Right ventricle myocardium inferior (tissue), 1 donor: ENCODE data around the gene PRTG. TPM values are rescaled to one million over a fixed set of nuclear protein-coding genes. Genes with fewer than 3 reads are reported as not detected.
"Not testable (repeated sequence)": the region's sequence is repeated elsewhere in the genome, so short reads cannot be mapped to it uniquely, and the experiment has no call there.

Experiments
- ATAC-seq: fragments of 200-7000 bp; cut with Tn5 transposase; one replicate; pipeline ENCODE4 v1.9.1; 2020; ENCODE audit warnings: mild to moderate bottlenecking, moderate library complexity
- DNase-seq: peaks from one replicate; pipeline ENCODE4 v3.0.0; 2021; ENCODE audit errors: missing footprints
- intact Hi-C: fragments of 100-400 bp; cut with DNase I; formaldehyde crosslinking; loops from one replicate; pipeline ENCODE4 v1.11.0; 2022
- total RNA-seq: library from RNA; stranded (reverse); fragmentation: NEBNext Ultra II Directional; extraction: Animal tissue kit (Norgen Biotek cat#: 25700); gene quantifications from one replicate; pipeline ENCODE4 v1.2.1, GENCODE V29; 2021
- donor health status: DM: no; HTN: yes; CAD: no; lungs with severe emphysema.

PRTG gene
- total RNA-seq, 1 donor from 2014 or later = 0.43 TPM

DNA sequence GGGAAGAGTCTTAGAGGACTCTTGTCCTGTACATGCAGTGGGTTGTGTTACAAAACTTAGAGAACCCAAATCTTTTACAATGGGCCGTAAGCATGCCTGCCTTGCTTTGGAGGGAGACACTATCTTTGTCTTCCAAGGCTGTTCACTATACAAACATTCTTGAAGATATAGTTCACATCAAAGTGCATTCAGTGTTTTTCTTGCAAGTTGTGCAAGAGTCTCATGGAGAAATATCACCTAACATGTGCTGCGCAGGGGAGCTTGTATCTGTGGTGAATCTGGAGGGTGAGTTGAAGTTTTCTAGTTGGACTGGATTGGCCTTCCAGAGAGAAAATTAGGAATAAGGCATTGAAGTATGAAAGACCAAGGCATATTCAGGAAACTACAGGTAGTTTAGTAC is 7.8 kb upstream of the PRTG start:
- intact Hi-C loops = no loop called here
- DNase-seq (no peak), ATAC-seq (no peak)

- DNase-seq (no peak), ATAC-seq (no peak)
- intact Hi-C loops = no loop called here
Measured at GRCh38 chr15:55743729-55744655, 1.0 kb upstream of the PRTG start.

- no peak for DNase-seq
- ATAC-seq = peak; percentile 57
- intact Hi-C loops = no loop called here
Measured at GRCh38 chr15:55742498-55742926, 440 bp downstream of the PRTG start.

DNA sequence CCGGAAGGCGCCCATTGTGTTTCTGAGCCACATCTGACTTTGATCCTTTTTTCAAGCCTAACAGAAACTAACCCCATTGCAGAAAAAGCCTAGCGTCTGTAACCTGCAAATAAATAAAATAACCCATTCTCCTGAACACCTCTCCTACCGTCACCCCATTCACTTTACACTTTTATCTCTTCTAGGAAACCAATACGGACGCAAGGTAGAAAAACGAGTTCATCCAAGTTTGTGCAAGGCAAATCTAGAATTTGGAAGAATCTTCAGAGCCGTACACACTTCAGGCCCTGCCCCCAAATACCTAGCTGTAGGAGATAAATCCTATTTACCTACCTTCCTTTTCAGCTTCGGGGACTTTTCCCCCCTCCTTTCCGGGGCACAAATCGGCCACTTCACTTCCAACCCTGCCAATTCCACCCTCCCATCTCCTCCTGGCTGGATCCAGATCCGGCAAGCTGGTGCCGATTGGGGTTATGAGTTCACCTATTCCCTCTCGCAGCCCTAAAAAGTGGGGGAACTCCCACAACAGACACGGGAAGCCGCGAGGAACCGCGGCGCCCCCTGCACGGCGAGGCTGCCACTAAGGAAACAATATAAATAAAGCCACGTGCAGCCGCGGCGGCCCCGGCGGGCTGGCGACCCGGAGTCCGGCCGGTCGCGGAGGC is 987 bp downstream of the PRTG start:
- DNase-seq (peak; percentile 62), ATAC-seq (no peak)
- intact Hi-C loops = no loop called here

DNA sequence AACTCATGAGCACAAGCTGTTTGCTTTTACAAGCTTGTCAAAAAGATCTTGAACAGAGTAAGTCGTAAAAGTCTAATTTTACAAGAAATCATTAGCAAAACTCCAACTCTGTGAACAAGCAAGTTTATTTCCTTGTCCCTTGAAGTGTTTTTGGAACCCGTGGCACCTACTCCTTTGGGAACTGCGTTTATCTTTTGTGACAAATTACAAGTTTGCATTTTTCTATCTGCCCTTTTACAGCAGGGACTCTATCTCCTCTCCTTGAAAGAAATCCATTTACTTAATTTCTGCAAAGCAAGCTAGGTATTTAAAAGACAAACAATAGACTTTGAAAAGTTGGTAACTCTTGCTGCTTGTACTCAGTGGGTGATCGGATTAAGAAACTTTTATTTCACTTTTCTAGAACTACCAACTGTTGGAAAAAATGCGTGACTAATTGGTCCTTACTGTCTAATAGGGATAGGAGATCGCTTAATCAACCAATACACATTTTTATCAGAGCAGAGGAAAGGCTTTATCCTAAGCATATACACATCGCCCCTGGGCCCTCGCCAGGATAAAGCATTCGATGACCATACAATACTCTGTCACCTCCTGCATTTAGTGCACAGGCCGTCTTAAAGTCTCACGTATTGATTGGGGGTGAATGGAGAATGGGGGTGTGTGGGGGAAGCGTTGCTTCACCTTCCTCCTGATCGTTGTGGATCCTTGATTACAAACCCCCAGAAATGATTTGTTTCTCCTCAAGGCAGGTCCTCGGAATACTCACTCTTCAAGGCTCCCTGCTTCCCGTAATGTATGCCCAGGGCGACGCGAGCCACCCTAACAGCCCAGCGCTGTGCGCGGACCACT is 1.7 kb downstream of the PRTG start:
- intact Hi-C loops = no loop called here
- ATAC-seq (no peak), DNase-seq (no peak)

DNA sequence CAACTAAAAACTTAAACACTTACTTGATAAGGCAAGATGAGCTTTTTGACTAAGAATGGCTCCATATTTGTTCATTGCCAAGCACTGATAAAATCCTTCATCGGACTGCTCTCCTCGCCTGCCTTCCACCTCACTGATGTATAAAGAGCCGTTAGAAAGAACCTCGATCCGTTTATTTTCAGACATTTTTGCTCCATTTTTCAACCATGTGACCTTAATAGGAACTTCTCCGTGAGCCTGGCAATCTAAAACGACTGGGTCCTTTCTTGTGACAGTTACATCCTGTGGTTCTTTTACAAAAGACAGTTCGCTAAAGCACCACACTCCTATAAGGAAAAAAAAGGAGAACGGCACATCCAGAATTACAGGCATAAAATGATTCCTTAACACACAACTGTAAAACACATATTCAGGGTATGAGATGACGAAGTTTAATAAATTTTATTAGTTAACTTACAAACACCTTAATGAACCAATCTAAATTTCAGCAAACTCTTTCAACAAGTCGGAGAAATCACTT is 2.5 kb downstream of the PRTG start:
- intact Hi-C loops = no loop called here
- ATAC-seq = no peak

GRCh38 chr15:55739641-55740040 is 3.3 kb downstream of the PRTG start:
- ATAC-seq (no peak), DNase-seq (no peak)
- intact Hi-C loops = no loop called here

More for the DNA sequence above, 2.5 kb downstream of the PRTG start:
- no peak for DNase-seq

GRCh38 chr15:55738715-55739114 is 4.2 kb downstream of the PRTG start:
- no peak for ATAC-seq
- no peak for DNase-seq
- intact Hi-C loops = no loop called here

- intact Hi-C loops = no loop called here
- no peak for DNase-seq
- no peak for ATAC-seq
Measured at GRCh38 chr15:55737373-55737772, 5.6 kb downstream of the PRTG start.

- no peak for DNase-seq
- ATAC-seq = no peak
- intact Hi-C loops = no loop called here
Measured at GRCh38 chr15:55736756-55737155, 6.2 kb downstream of the PRTG start.

- intact Hi-C loops = no loop called here
Measured at GRCh38 chr15:55734641-55735040, 8.3 kb downstream of the PRTG start.

DNA sequence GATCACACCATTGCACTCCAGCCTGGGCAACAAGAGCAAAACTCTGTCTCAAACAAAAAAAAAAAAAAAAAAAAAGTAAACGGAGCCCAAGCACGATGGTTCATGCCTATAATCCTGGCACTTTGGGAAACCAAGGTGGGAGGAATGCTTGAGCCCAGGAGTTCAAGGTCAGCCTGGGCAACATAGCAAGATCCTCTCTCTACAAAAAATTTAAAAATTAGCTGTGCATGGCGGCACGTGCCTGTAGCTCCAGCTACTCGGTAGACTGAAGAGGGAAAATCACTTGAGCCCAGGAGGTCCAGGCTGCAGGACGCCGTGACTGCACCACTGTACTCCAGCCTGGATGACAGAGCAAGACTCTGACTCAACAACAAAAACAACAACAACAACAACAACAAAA is 9.5 kb downstream of the PRTG start:
- DNase-seq, intact Hi-C loops: not testable (repeated sequence)

More at GRCh38 chr15:55734641-55735040, 8.3 kb downstream of the PRTG start:
- DNase-seq = no peak
- ATAC-seq = no peak

DNA sequence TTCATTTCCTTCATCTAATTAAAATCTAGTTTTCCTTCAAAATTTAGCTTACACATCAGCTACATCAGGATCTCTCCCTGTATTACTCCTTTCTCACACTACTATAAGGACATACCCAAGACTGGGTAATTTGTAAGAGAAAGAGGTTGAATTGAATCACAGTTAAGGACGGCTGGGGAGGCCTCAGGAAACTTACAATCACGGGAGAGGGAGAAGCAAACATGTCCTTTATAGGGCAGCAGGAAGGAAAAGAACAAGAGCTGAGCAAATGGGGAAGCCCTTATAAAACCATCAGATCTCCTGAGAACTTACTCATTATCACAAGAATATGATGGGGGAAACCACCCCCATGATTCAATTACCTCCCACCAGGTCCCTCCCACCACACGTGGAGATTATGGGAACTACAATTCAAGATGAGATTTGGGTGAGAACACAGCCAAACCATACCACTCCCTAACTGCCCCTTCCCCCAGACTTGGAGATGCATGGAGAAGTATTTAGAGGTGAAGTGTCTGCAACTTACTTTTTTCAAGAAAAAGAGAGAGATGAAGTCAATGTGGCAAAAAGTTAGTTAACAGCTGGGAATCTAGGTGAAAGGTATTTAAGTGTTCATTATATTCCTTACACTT is 21.3 kb downstream of the PRTG start:
- no peak for ATAC-seq
- DNase-seq = no peak
- intact Hi-C loops = no loop called here

More for the DNA sequence above, 9.5 kb downstream of the PRTG start:
- not testable (repeated sequence) for ATAC-seq

- intact Hi-C loops = no loop called here
- no peak for ATAC-seq
- DNase-seq = no peak
Measured at GRCh38 chr15:55715355-55716076, 27.4 kb downstream of the PRTG start.

- ATAC-seq (no peak), DNase-seq (no peak)
- intact Hi-C loops = no loop called here
Measured at GRCh38 chr15:55714064-55714463, 28.9 kb downstream of the PRTG start.

GRCh38 chr15:55712363-55712762 is 30.6 kb downstream of the PRTG start:
- intact Hi-C loops = no loop called here
- DNase-seq = no peak
- ATAC-seq = no peak

DNA sequence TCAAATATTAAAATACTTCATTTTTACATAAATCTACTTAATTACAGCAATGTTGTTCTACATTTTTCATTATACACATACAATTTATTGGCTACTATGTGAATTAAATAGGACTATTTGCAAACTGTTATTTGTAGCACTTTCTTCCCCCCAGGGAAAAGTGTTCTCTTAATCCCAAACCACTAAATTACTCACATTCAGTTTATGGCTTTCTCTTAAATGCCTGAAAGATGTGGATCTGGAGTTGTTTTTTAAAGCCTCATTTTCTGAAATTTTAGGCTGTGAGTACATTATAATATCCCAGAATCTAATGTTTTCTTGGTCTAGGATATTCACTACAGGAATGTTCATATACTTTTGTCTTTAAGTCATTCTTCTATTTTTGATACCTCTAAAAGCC is 32.7 kb downstream of the PRTG start:
- no peak for ATAC-seq
- intact Hi-C loops = no loop called here
- DNase-seq = no peak

DNA sequence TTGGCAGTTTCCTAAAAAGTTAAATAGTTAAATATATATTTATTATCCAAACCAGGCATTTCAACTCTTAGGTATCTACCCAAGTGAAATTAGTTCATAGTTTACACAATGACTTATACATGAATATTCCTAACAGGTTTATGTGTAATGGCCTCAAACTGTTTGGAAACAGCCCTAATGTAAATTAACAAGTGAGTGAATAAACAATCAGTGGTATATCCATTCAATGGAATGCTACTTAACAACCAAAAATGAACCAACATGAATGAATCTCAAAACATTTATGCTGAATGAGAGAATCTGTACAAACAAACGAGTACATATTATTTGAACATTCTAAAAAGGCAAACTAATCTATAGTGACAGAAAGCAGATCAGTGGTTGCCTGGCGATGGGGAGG is 33.5 kb downstream of the PRTG start:
- ATAC-seq (no peak), DNase-seq (no peak)
- intact Hi-C loops = no loop called here
